HFFc6 (cell line): ENCODE data around the gene DNAH6. TPM values are rescaled to one million over a fixed set of nuclear protein-coding genes. Genes with fewer than 3 reads are reported as not detected.

ENCODE experiments used
- DNase-seq: peaks from one replicate; pipeline ENCODE4 v3.0.0-alpha.2; 2018
- H3K27ac Mint-ChIP-seq: 2 replicates; pipeline ENCODE4 v1.8.0; 2020; ENCODE audit warnings: mild to moderate bottlenecking, mixed read lengths
- H3K27me3 Mint-ChIP-seq: 2 replicates; pipeline ENCODE4 v1.8.0; 2021; ENCODE audit warnings: mild to moderate bottlenecking, moderate library complexity, mixed read lengths; ENCODE audit not compliant: insufficient read depth
- H3K36me3 Mint-ChIP-seq: 2 replicates; pipeline ENCODE4 v1.8.0; 2021; ENCODE audit warnings: low read depth, mixed read lengths
- H3K4me1 Mint-ChIP-seq: 2 replicates; pipeline ENCODE4 v1.8.0; 2020; ENCODE audit warnings: low read depth, mixed read lengths
- H3K4me3 Mint-ChIP-seq: 2 replicates; pipeline ENCODE4 v1.8.0; 2020; ENCODE audit warnings: mild to moderate bottlenecking, moderate library complexity, mixed read lengths
- H3K9me3 Mint-ChIP-seq: 2 replicates; pipeline ENCODE4 v1.8.0; 2020; ENCODE audit warnings: mild to moderate bottlenecking, mixed read lengths
- total RNA-seq, 6 experiments: library from RNA; stranded (reverse); fragmentation: NEBNext Ultra II Directional; extraction: Animal tissue kit (Norgen Biotek cat#: 25700); gene quantifications; 2 replicates in 1 of 6; 3 replicates in 5 of 6; pipeline ENCODE4 v1.2.3, GENCODE V29; 2021
- TF ChIP-seq, protein P1 (sequence below): fragments of 200-600 bp; sonication (generic); IDR thresholded peaks from 2 replicates; pipeline ENCODE4 v1.5.0; 2021; ENCODE audit warnings: antibody characterized with exemption, mild to moderate bottlenecking

The DNAH6 gene
- total RNA-seq, 6 experiments from 2014 or later, result 0.05 to 0.46 (median 0.05) TPM; not detected in 1

DNA sequence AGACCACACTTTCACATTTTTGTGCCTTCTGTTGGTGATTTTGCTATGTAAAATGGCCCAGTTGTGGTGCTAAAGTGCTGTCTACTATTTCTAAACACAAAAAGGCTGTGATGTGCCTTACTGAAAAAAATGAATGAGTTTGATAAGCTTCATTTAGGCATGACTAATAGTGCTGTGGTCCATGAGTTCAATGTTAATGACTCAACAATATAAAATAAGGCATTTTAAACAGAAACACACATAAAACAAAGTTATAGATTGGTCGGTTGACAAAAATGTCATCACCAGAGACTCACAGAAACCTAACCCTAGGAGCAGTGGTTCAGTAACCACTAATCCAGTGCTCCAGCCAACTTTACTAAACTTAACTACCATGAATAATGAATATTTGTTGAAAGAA, 160.0 kb downstream of the DNAH6 start:
- TF ChIP-seq, protein P1, sequence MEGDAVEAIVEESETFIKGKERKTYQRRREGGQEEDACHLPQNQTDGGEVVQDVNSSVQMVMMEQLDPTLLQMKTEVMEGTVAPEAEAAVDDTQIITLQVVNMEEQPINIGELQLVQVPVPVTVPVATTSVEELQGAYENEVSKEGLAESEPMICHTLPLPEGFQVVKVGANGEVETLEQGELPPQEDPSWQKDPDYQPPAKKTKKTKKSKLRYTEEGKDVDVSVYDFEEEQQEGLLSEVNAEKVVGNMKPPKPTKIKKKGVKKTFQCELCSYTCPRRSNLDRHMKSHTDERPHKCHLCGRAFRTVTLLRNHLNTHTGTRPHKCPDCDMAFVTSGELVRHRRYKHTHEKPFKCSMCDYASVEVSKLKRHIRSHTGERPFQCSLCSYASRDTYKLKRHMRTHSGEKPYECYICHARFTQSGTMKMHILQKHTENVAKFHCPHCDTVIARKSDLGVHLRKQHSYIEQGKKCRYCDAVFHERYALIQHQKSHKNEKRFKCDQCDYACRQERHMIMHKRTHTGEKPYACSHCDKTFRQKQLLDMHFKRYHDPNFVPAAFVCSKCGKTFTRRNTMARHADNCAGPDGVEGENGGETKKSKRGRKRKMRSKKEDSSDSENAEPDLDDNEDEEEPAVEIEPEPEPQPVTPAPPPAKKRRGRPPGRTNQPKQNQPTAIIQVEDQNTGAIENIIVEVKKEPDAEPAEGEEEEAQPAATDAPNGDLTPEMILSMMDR, result no peak
- Mint-ChIP-seq H3K27me3 (peaks cover 17% of the 10 kb centered on the region), H3K9me3 (no peaks in the 10 kb centered on the region), H3K4me3 (no peak overlapping the region; the same call in 1 of the 2 replicates), H3K4me1 (peaks cover 39% of the 10 kb centered on the region), H3K36me3 (no peaks in the 10 kb centered on the region), H3K27ac (peak overlapping the region; percentile 64)
- peak; percentile 90 for DNase-seq

DNA sequence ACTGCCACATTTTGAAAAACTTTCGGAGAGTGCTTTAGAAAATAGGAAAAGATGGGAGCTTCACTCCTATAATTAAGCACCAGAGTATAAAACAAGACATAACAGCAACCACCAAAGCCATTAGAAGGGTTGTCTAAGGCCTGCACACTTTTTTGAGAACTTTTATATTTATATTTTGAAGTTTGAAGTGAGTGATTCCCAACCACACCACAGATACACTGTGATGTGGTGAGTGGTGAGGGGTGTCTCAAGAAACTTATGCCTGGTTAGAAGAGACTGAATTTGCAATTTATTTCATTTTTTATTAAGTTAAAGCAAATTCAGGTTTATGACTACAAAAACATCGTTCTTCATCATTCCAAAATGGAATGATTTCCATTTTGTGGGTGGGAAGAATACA, 161.9 kb downstream of the DNAH6 start:
- Mint-ChIP-seq H3K4me1 (peaks cover 43% of the 10 kb centered on the region), H3K4me3 (no peak overlapping the region), H3K36me3 (no peaks in the 10 kb centered on the region), H3K27ac (no peak overlapping the region), H3K27me3 (peaks cover 7% of the 10 kb centered on the region), H3K9me3 (no peaks in the 10 kb centered on the region)
- DNase-seq, result no peak
- TF ChIP-seq, protein P1, result no peak

DNA sequence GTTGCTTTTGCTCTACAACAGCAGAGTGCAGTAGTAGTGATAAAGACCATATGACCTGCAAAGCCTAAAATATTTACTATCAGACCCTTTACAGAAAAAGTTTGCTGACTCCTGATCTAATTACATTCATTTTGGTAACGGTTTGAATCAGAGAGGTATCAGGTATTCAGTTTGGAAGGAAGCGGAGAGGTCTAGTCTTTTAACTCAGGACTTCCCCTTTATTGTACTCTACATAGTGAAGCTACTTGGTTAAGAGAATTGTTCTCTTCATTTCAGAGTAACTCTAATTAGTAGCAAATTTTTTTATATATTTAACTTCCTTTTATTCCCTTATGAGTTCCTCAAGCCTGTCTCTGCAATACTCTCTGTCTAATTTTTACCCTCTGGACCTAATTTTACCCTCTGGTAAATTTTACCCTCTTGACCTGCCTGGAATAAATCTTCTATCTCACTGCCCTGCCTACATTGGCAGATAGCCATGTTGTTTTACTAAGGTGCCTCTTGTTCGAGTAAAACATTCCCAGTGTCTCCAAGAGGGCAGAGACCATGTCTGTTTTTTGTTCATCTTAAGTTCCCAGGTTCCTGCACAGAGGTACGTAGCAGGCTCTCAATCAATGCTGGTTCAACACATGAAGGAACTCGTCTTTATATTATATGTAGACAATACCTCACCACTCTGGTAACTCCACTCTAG, 170.6 kb downstream of the DNAH6 start:
- no peak overlapping the region for H3K27ac Mint-ChIP-seq

DNA sequence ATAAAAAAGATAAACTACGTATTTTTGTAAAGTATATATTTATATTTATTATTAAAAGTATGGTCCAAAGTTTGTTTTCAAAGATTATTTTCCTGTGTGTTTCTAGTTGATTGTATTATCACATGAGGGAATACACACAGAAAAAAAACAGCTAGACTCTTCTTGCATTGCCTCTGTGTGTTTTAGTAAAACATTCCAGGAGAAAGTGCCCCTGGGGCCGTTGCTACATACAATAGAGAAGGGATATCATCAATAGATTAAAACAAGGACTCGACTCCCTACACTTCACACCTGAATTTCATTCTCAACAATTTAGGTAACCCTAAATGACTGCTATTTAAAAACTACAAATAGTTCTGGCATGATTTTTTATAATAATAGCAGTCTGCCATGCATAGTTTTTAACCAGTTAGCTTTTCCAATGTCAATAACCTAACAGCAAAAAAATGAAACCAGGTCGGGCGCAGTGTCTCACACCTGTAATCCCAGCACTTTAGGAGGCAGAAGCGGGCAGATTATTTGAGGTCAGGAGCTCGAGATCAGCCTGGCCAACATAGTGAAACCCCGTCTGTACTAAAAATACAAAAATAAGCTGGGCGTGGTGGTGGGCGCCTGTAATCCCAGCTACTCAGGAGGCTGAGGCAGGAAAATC, 171.3 kb downstream of the DNAH6 start:
- TF ChIP-seq, protein P1, result no peak
- Mint-ChIP-seq H3K27ac (no peak overlapping the region), H3K4me1 (peaks cover 38% of the 10 kb centered on the region), H3K36me3 (no peaks in the 10 kb centered on the region), H3K27me3 (peaks cover 2% of the 10 kb centered on the region; the same call in 1 of the 2 replicates), H3K9me3 (no peaks in the 10 kb centered on the region), H3K4me3 (no peak overlapping the region)
- DNase-seq, result no peak

More for the DNA sequence above, 170.6 kb downstream of the DNAH6 start:
- DNase-seq, result no peak
- no peaks in the 10 kb centered on the region for H3K9me3 Mint-ChIP-seq
- TF ChIP-seq, protein P1, result no peak
- H3K27me3 Mint-ChIP-seq, result peaks cover 4% of the 10 kb centered on the region
- no peaks in the 10 kb centered on the region for H3K36me3 Mint-ChIP-seq
- H3K4me3 Mint-ChIP-seq, result no peak overlapping the region
- H3K4me1 Mint-ChIP-seq, result peaks cover 38% of the 10 kb centered on the region

DNA sequence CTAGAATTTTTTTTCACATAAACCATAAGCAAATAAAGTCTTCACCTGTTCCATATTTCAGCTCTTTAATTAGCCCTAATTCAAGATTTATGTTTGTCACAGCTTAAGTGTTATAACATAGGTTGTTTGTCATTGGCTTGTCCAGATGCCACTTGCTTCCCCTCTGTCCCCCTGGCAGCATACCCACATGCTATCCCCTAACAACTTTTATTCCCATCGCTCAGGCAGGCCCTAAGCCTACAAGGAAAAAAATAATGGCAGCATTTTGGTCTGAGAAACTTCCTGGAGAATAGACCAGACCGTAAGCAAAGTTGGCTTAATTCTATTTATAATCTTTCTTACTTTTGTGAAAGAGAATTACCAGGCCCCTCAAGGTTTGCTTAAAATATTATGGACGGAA, 173.9 kb downstream of the DNAH6 start:
- no peak overlapping the region for H3K27ac Mint-ChIP-seq
- H3K27me3 Mint-ChIP-seq, result peaks cover 2% of the 10 kb centered on the region
- no peak for DNase-seq
- H3K4me1 Mint-ChIP-seq, result peaks cover 24% of the 10 kb centered on the region
- no peaks in the 10 kb centered on the region for H3K9me3 Mint-ChIP-seq
- no peak overlapping the region for H3K4me3 Mint-ChIP-seq
- no peaks in the 10 kb centered on the region for H3K36me3 Mint-ChIP-seq
- TF ChIP-seq, protein P1, result no peak
